HG03469 (cell line): ENCODE data around the gene TMEM18.
"Not testable (repeated sequence)": the region's sequence is repeated elsewhere in the genome, so short reads cannot be mapped to it uniquely, and the experiment has no call there.

ENCODE experiments used
- ATAC-seq: cut with Tn5 transposase; IDR thresholded peaks from one replicate; pipeline ENCODE4 v1.9.1; 2021; ENCODE audit warnings: mild to moderate bottlenecking, moderate library complexity, moderate number of reproducible peaks; ENCODE audit not compliant: unreplicated experiment

TMEM18 gene

DNA sequence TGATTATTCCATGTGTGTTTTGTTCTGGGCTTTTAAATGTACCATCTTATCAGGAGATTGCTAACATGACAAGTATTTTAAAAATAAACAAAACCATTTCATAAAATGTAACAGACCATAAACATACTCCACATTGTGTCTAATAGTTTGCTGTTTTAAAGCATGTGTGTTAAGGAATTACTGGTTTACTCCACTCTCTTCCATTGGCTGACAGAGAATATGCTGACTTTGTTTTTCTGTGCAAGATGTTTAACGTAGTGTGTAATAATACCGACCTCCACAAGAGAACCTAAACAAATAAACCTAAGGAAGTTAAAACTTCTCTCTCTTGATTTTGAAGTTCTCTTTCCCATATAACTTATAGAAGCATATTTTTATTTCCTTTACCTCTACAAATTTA lies 17.0 kb upstream of the TMEM18 start:
- ATAC-seq: no peak

DNA sequence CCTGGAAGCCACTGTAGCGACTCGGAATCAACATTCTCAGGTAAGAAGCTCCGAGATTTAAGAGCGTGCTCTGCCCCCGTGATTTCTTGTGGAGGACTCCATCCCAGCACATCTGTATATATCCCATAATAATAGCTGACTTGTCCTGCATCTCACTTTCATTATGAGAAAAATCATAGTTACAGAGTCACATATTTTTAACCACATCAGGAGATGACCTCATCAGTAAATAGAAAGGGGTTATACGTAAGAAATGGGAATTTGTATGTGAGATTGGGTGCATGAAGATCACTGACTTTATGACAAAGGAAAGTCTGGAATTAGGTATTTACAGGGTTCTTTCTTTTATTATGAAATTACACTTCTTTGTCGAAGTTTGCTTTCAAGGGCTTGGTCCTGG lies 16.4 kb upstream of the TMEM18 start:
- ATAC-seq: no peak

DNA sequence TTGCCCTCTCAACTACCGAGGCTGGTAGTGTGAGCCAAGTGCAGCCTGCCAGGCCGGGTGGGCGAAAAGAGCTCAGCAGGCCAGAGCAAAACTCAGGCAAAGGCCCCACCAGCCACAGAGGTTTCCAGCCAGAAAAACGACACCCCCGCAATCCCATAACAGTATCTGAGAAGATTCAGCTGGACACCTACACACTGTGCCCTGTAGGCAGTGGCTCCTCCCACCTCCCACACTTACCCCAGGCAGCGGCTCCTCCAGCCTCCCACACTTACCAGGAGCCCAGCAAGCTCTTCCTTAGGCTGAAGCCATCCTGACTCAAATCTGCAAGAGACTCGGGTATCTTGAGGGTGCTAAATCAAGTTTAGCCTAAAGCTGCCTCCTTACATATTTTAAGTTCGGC lies 15.6 kb upstream of the TMEM18 start:
- ATAC-seq: no peak

DNA sequence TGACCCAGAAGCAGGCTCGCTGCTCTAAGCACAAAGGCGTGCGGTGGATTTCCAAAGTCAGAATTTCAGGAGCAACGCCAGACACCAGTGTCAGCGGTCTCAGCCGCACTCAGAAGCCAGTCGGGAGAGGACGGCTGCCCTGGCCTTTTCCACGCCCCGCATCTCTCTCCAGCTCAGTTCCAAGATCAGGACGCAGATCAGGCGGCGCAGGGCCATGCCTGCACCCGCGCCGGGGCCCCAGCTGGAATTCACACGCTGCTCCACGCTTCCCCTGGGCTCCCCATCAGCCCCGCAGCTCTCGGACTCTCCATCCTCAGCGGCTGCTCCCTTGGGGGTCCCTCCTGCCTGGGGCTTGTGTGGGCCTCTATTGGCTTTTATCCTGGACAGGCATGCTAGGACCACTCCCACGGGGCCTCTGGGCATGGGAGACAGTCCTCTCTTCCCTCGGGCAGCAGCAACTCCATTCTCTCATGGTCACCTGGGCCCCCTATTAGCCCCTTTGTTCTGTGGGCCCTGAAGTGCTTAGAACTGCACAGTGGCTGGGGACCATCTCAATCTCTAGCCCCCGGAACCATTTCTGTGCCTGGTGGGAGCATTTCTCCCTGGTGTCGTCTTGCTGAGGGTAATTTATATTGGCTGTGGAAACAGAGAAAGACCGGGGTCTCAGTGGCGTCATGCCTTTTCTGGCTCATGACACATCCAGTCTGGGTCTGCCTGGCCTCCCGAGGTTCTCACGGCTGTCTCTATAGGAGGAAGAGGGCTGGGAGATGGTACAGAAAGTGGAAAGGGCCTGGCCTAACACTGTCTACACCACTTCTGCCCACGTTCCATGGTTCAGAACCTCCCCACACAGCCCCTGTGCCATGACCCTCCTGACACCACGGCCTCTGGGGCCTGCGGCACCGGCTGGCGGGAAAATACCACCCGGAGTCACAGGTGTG lies 14.9 kb upstream of the TMEM18 start:
- ATAC-seq: no peak

DNA sequence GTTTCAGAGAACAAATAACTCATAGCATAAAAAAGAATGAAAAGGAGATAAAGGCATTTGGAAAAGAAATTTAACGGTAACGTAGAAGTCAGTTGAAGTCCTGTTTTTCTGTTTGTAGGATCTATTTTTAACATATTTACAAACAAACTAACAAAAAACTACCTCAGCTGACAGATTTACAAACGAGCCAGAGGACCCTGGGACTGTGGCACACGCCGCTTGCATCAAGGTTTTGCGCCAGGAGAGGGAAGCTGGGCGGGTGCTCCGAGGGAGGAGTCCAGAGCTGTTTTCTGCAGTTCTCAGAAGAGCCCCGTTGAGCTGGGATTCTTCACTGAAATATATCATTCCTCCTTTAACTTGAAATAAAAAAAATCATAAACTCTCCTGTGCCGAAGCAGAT lies 13.6 kb upstream of the TMEM18 start:
- no peak for ATAC-seq

DNA sequence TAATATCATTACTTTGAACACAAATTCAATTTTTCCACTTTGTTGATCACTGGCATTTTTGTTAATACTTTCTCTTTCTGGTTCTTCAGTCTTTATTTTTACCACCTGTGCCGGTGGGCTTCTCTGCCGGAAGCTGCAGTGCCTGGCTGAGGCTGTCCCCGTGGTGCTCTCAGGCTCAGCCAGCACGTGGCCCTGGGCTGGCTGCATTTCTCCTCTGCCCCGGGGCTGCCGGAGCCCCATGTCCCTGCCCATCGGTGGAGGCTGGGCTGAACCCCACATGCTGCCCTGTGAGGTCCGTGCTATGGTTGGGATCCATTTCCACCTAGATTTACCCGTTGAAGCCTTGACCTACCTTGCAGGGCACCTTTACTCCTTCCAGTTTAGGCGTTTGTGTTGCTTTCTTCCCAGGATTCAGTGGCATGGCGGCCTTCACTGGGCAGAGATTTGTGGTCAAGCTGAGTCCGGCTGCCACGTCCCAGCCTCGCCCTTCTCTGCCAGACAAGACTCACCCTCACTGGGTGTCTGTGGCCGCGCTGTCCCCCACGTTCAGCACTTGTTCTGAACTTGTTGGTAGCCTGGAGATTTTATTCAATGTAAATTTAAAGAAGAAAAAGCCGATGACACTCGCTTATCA lies 12.8 kb upstream of the TMEM18 start:
- ATAC-seq: no peak

DNA sequence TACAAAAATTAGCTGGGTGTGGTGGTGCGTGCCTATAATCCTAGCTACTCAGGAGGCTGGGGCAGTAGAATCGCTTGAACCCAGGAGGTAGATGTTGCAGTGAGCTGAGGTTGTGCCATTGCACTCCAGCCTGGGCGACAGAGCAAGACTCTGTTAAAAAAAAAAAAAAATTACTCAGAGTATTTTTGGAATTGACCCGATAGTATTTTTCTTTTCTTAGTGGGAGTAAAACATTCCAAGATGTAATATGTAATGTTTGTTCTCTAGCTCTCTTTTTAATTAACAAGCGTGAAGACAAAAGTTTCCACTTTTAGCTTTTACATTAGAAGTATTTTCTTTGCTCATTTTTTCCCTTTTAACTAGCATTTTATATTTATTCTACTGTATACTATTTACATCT lies 12.0 kb upstream of the TMEM18 start:
- ATAC-seq: no peak

DNA sequence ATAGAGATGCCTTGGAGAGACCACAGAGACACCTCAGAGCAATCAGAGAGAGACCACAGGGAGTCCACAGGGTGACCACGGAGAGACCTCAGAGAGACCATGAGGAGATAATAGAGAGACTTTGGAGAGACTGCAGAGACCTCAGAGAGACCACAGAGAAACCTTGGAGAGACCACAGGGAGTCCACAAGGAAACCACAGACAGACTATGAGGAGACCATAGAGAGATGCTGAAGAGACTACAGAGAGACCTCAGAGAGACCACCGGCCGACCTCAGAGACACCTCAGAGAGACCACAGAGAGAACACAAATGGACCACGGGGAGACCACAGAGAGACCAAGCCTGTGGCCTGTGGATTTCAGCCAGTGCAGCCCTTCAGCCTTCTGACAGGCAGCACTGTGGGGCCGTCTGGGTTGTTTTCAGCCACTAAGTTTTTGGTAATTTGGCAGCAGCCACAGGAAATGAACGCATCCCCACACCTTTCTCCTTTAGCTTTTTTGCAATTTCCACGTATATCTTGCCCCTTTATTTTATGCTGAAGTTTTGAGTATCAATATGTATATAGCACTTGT lies 11.4 kb upstream of the TMEM18 start:
- ATAC-seq: no peak

DNA sequence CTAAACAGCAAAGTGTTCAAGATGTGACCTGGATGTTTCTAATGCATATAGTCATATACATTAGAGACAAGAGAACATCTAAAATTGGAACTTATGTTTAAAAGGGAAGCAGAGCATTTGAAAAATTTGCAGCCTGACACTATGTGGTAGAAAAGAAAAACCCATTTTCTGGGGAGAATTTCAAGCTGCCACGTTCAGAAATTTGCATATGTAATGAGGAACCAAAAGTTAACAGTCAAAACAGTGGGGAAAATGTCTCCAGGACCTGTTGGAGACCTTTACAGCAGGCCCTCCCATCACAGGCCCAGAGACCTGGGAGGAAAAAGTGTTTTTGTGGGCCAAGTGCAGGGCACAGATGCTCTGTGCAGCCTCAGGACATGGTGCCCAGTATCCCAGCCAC lies 8.2 kb upstream of the TMEM18 start:
- no peak for ATAC-seq

DNA sequence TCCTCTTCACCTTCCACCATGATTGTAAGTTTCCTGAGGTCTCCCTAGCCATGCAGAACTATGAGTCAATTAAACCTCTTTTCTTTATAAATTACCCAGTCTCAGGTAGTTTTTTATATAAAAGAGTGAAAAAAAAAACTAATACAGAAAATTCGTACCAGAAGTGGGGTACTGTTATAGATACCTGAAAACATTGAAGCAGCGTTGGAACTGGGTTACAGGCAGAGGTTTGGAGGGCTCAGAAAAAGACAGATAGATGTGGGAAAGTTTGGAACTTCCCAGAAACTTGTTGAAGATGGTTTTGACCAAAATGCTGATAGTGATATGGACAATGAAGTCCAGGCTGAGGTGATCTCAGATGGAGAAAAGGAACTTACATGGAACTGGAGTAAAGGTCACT lies 7.7 kb upstream of the TMEM18 start:
- not testable (repeated sequence) for ATAC-seq

DNA sequence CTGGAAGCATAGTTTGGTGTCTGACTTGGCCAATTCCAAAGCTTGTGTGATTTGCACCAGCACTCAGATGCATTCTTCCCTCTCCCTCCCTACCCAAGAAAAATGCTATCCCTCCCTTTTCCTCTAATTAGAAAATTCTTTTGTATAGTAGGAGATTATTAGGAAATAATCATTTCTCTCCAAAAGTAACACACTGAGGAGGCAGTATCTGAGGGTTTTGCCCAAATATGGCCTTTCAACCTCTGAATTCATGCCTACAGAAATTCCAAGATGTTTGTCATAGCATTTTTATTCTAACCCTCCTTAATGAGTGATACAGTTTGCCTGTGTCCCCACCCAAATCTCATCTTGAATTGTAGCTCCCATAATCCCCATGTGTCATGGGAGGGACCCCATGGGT lies 5.0 kb upstream of the TMEM18 start:
- no peak for ATAC-seq

DNA sequence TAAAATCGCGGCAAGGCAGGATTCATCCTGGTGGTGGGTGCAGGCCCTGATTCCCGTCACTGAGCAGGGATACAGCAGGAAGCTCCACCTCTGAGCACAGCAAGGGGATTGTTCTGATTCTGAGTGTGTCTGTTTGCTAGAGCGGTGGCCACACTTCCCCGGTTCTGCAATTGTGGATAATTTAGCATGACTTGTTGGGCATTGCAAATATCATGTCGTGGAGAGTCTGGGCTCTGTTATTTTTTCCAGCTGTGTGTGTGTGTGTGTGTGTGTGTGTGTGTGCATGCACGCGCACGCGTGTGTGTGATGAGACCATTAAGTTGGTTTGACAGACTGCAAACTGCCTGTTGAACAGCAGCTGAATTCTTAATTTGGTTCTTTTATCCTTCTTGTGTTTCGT lies 4.1 kb upstream of the TMEM18 start:
- ATAC-seq: no peak

DNA sequence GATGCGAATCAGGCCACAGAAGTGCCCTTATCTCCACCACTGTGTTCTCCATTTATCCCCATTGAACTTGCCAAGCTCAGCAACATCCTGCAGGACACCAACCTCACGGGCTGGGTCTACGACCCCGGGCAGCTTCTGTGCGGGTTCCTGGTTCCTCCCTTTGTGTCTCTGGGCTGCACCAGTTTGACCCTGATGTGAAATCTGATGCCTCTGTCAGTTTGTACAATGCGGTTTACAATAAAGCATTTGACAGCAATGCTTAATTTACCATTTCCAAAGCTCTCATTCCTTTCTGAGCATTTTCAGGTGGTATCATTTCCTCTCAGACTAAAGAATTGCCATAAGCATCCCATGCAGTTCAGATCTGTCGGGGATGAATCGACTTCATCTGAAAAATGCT lies 3.3 kb upstream of the TMEM18 start:
- ATAC-seq: no peak

DNA sequence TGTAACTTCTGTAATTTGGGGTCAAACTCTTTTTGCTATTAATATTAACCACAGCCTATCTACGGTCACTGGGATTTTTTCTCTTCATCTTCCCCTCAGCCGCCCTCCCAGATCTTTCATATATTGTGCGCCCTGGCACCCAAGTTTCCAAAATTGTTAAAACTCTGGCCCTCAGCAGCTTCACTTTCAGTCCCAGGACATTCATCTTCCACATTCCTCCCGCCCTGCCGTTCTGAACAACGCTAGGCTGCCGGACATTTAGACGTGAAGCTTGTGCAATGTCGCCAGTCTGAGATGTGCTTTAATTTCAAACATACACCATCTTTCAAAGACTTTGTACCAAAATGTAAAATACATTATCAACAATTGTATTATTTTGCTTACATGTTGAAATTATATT lies 1.8 kb upstream of the TMEM18 start:
- ATAC-seq: no peak

DNA sequence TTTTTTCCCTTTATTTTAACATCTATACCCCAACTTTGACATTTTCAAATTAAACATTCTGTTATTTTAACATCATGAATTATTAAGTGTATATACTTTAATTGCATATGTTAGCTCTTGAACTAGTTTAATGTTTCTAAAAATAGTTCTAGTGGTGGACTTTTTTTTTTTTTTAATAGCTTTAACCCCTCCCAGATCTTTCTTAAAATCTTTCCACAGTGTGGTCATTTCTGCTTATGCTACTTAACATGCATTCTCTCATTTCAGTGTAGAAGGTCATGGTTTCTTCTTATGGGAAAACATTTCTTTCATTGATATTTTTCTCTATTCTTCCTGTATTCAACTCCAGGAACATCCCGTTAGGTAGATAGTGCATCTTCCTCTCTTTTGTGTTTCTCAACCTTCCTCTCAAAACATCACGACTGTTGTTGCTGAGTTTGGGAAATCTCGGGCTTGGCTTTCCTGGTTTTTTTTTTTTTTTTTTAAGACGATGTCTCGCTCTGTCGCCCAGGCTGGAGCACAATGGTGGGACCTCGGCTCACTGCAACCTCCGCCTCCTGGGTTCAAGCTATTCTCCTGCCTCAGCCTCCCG lies 849 bp upstream of the TMEM18 start:
- no peak for ATAC-seq

DNA sequence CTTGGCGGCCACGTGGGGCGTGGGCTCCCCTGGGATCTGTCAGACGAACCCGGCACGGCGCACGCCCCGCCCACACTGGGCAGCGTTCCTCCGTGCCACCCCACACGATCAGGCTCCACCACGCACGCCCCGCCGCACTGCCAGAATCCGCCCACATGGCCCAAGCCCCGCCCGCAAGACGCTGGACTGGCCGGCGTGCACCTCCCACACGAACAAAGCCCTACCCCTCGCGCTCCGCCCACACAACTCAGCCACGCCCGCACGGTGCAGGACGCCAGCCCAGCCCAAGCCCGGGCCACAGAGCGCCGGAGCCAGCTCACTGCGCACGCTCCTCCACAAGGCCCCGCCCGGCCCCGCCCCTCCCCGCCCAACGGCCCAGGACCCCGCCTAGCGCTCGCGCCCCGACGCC lies 555 bp downstream of the TMEM18 start:
- peak; percentile 77 for ATAC-seq

DNA sequence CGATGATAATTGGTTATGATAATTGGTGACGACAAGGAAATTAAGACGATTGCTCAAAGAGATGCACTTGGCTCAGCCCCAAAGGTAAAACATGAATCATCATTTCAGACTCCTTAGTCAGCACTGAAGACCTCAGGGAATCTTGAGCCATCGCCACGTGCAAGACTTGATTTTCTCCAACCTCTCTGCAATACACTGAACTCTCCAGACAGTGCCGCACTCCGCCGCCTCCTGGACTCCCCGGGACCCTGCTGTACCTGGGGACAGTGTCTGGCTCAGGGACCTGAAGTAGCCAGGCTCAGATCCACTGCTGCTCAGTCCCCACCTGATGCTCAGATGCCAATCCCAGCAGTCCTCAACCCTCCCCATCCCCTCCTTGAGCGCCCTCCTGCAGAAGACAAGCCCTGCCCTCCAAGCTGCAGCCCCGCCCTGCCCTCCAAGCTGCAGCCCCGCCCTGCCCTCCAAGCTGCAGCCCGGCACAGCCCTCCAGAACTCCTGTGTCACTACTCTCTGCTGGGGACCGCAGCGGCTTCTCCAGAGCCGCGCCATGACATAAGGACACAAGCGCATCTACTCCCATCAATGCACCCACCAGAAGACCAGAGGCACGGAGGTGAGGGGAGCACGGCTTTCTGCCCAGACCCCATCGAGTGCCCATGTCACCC lies 1.1 kb downstream of the TMEM18 start:
- ATAC-seq: peak; percentile 12

DNA sequence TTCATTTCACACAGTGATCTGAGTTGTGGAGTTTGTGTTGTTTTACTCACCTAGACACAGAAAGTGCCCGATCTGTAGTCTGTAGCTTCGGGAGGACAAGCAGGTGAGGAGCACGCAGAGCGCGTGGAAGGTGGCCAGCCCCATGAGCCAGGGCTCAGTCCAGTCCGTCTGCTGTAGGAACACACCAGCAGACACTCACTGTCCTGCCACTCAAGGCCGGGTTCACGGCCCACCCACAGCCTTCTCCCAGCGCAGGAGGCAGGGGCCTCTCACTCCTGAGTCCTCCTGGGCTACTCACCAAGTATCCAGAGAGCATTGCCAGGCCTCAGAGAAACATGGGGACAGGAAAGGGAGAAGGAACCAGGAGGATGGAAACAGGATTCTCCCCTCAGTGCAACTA lies 1.7 kb downstream of the TMEM18 start:
- no peak for ATAC-seq

DNA sequence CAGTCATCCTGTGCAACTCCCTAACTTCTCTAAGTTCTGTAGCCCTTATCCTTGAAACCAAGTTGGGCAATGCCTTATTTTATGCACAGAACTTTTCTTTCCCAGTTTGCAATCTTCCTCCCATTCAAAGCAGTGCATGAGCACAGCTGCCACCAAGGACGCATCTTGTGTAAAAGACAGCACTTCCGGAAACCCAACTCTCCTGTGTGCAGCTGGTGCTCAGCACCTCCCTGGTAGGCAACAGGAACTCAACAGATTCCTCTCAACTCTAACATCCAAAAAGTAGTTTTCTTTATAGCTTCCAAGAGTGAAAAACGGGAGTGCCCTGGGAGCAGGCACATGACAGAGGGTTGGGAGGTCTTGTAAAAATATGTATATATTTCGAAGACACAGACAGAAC lies 2.2 kb downstream of the TMEM18 start:
- no peak for ATAC-seq

DNA sequence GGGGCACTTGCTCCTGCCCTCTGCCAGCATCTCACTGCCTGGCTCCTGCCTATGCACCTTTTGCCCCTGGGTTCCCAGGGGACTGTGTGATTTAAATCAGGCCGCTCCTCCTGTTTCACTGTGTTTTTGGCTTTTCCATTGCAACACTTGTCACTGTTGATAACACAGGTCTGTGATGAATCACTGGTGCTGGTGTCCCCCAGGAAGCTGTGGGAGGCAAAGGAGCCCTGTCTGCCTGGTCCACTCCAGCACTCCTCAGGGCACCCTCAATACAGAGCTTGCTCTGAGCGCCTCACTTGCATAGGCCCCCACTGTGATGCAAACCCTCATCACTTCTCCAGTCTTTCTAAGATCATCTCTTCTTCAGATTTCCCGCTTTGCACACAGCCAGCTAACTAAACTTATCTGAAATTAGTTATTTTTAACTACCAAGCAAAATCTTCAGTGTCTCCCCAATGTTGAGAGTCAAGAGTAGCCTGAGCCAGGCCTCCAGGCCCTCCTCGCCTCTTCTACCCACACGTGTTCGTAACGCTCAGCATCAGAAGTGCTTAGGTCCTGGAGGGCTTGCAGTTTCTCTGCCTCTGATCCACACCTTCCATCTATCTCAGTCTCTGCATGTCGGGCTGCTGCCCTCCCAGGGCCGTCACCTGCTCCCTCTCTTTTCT lies 2.8 kb downstream of the TMEM18 start:
- no peak for ATAC-seq
